MM.1S (cell line): ENCODE measurements around the gene GPRIN1.

ENCODE experiments used
- DNase-seq: peaks from one replicate; pipeline ENCODE4 v3.0.0-alpha.2; 2015
- H2AFZ ChIP-seq: fragments of 300-600 bp; sonication (generic); 2 replicates; pipeline ENCODE4 v1.6.0; 2016; ENCODE audit warnings: antibody characterized with exemption, low read length
- H3F3A ChIP-seq: fragments of 300-600 bp; sonication (generic); 2 replicates; pipeline ENCODE4 v1.6.1; 2016; ENCODE audit warnings: mild to moderate bottlenecking, antibody characterized with exemption, low read length, moderate library complexity, mixed read lengths; ENCODE audit not compliant: insufficient read depth
- H3K27ac ChIP-seq: fragments of 300-600 bp; sonication (generic); 2 replicates; pipeline ENCODE4 v1.5.1; 2016; ENCODE audit warnings: mild to moderate bottlenecking, low read length
- H3K27me3 ChIP-seq: fragments of 300-600 bp; sonication (generic); replicated peaks from 2 replicates; pipeline ENCODE4 v1.6.0; 2016; ENCODE audit warnings: low read length; ENCODE audit not compliant: insufficient read depth
- H3K36me3 ChIP-seq: fragments of 300-600 bp; sonication (generic); replicated peaks from 2 replicates; pipeline ENCODE4 v1.6.1; 2016; ENCODE audit warnings: mild to moderate bottlenecking, low read length, mixed read lengths; ENCODE audit not compliant: insufficient read depth
- H3K4me1 ChIP-seq: fragments of 300-600 bp; sonication (generic); 2 replicates; pipeline ENCODE4 v1.6.1; 2016; ENCODE audit warnings: low read length, mixed read lengths
- H3K4me2 ChIP-seq: fragments of 300-600 bp; sonication (generic); 2 replicates; pipeline ENCODE4 v1.6.0; 2016; ENCODE audit warnings: low read depth, low read length
- H3K4me3 ChIP-seq: fragments of 300-600 bp; sonication (generic); 2 replicates; pipeline ENCODE4 v1.5.1; 2016; ENCODE audit warnings: low read length, mixed read lengths
- H3K79me2 ChIP-seq: fragments of 300-600 bp; sonication (generic); 2 replicates; pipeline ENCODE4 v1.6.1; 2016; ENCODE audit warnings: mixed run types, low read length, mixed read lengths
- H3K9ac ChIP-seq: fragments of 300-600 bp; sonication (generic); 2 replicates; pipeline ENCODE4 v1.6.1; 2016; ENCODE audit warnings: low read length, mixed read lengths
- H3K9me2 ChIP-seq: fragments of 300-600 bp; sonication (generic); replicated peaks from 2 replicates; pipeline ENCODE4 v1.6.1; 2016; ENCODE audit warnings: mild to moderate bottlenecking, low read length, mixed read lengths; ENCODE audit not compliant: insufficient read depth
- H3K9me3 ChIP-seq: fragments of 300-600 bp; sonication (generic); replicated peaks from 2 replicates; pipeline ENCODE4 v1.6.1; 2016; ENCODE audit warnings: mild to moderate bottlenecking, low read length, mixed read lengths; ENCODE audit not compliant: insufficient read depth
- H4K20me1 ChIP-seq: fragments of 300-600 bp; sonication (generic); 2 replicates; pipeline ENCODE4 v1.6.1; 2016; ENCODE audit warnings: mild to moderate bottlenecking, low read length, moderate library complexity, mixed read lengths; ENCODE audit not compliant: insufficient read depth
- CTCF ChIP-seq: fragments of 300-600 bp; sonication (generic); IDR thresholded peaks from 2 replicates; pipeline ENCODE4 v1.5.1; 2016; ENCODE audit warnings: antibody characterized with exemption, low read length, mixed read lengths
- EZH2 ChIP-seq: fragments of 300-600 bp; sonication (generic); optimal IDR thresholded peaks from 2 replicates; pipeline ENCODE3; 2017; ENCODE audit warnings: low read depth, mild to moderate bottlenecking, antibody characterized with exemption, low read length, mixed read lengths
- EZH2phosphoT487 ChIP-seq: fragments of 300-600 bp; sonication (generic); IDR thresholded peaks from 2 replicates; pipeline ENCODE4 v1.6.1; 2018; ENCODE audit warnings: antibody characterized with exemption, low read length

GPRIN1 gene

GRCh38 chr5:176588297-176588696 lies 21.7 kb downstream of the GPRIN1 start:
- Histone ChIP-seq H3K9me2 (no peaks in the 10 kb centered on the region), H3K9ac (no peak overlapping the region), H3K4me2 (no peak overlapping the region), H2AFZ (no peak overlapping the region), H3K4me3 (no peak overlapping the region), H3F3A (no peaks in the 10 kb centered on the region), H3K9me3 (no peaks in the 10 kb centered on the region), H3K27ac (no peak overlapping the region), H3K4me1 (no peaks in the 10 kb centered on the region), H3K79me2 (no peaks in the 10 kb centered on the region), H3K27me3 (no peaks in the 10 kb centered on the region; the same call in 1 of the 2 replicates), H4K20me1 (no peaks in the 10 kb centered on the region), H3K36me3 (no peaks in the 10 kb centered on the region)
- TF ChIP-seq EZH2 (no peak), CTCF (no peak), EZH2phosphoT487 (no peak)
- DNase-seq = no peak

DNA sequence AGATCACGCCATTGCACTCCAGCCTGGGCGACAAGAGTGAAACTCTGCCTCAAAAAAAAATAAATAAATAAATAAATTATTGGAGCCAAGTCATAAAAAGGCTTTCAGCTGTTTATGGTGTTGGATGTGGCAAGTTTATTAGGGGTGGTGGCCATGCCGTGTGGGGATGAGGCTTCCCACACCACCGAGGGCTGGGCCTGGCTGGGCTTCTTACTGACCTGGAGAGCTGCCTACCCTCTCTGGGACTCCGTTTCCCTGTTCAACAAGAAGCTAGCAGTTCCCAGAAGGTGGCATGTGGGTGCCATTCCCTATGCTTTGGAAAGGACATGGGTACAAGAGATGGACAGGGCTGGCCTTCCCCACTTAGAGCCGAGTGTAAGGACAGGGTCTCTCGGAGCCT lies 22.6 kb downstream of the GPRIN1 start:
- H3K4me1 ChIP-seq = no peaks in the 10 kb centered on the region
- H3K4me2 ChIP-seq = no peak overlapping the region
- H2AFZ ChIP-seq = no peak overlapping the region

DNA sequence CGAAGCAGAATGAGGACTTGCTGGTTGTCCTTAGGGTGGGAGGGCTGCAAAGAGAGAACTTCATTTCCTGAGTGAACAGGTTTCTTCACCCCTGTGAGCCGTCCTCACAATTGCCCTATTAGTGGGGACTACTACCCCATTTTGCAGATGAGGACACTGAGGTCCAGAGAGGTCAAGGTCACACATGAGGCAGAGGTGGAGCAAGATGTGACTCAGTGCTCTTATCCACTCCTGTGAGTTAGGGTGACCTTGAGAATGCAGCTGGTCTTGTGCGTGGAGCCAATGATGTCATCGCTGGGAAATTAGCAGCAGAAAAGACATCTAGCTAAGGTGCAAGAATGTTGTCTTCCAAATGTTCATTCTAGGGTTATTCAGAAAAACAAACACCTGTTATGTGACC lies 26.9 kb downstream of the GPRIN1 start:
- Histone ChIP-seq H3K79me2 (no peaks in the 10 kb centered on the region), H2AFZ (no peak overlapping the region), H3K4me3 (no peak overlapping the region), H3K4me2 (no peak overlapping the region), H4K20me1 (no peaks in the 10 kb centered on the region), H3F3A (no peaks in the 10 kb centered on the region), H3K9me2 (no peaks in the 10 kb centered on the region), H3K36me3 (no peaks in the 10 kb centered on the region), H3K27ac (no peak overlapping the region), H3K4me1 (no peaks in the 10 kb centered on the region), H3K9ac (no peak overlapping the region), H3K27me3 (no peaks in the 10 kb centered on the region), H3K9me3 (no peaks in the 10 kb centered on the region)
- no peak for TF ChIP-seq EZH2phosphoT487
- no peak for TF ChIP-seq EZH2
- no peak for DNase-seq

More for the DNA sequence above, 22.6 kb downstream of the GPRIN1 start:
- Histone ChIP-seq H3K9me2 (no peaks in the 10 kb centered on the region), H4K20me1 (no peaks in the 10 kb centered on the region), H3K9ac (no peak overlapping the region), H3K9me3 (no peaks in the 10 kb centered on the region), H3K27ac (no peak overlapping the region), H3K27me3 (no peaks in the 10 kb centered on the region; the same call in 1 of the 2 replicates), H3K4me3 (no peak overlapping the region), H3K36me3 (no peaks in the 10 kb centered on the region), H3F3A (no peaks in the 10 kb centered on the region), H3K79me2 (no peaks in the 10 kb centered on the region)
- no peak for DNase-seq
- TF ChIP-seq CTCF = no peak
- no peak for TF ChIP-seq EZH2
- TF ChIP-seq EZH2phosphoT487 = no peak

DNA sequence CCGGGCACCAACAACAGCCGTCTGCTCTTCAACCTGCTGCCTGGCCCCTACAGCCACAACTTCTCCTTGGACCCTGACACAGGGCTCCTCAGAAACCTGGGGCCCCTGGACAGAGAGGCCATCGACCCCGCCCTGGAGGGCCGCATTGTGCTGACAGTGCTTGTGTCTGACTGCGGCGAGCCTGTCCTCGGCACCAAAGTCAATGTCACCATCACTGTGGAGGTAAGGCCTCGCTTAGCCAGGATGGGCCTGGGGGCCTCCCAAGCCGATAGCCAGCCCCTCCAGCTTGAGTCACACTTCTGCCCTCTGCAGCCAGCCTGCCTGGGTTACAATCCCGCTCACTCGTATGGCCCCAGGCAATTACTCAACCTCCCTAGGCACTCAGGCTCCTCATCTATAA lies 28.6 kb downstream of the GPRIN1 start:
- DNase-seq = no peak
- no peaks in the 10 kb centered on the region for H3F3A ChIP-seq
- H3K4me2 ChIP-seq = no peak overlapping the region
- no peaks in the 10 kb centered on the region for H3K27me3 ChIP-seq
- H2AFZ ChIP-seq = no peak overlapping the region
- no peaks in the 10 kb centered on the region for H3K4me1 ChIP-seq
- H3K79me2 ChIP-seq = no peaks in the 10 kb centered on the region
- no peak overlapping the region for H3K4me3 ChIP-seq
- TF ChIP-seq CTCF = no peak
- TF ChIP-seq EZH2phosphoT487 = no peak
- no peak for TF ChIP-seq EZH2
- H3K36me3 ChIP-seq = no peaks in the 10 kb centered on the region
- H3K9me3 ChIP-seq = no peaks in the 10 kb centered on the region
- H4K20me1 ChIP-seq = no peaks in the 10 kb centered on the region
- no peak overlapping the region for H3K27ac ChIP-seq
- H3K9ac ChIP-seq = no peak overlapping the region
- no peaks in the 10 kb centered on the region for H3K9me2 ChIP-seq
